ENCODE data around the gene LAMB4.
"Not testable (repeated sequence)": the region's sequence is repeated elsewhere in the genome, so short reads cannot be mapped to it uniquely, and the experiment has no call there.

LAMB4 gene

GRCh38 chr7:108037741-108038140 is 92.4 kb downstream of the LAMB4 start:
- DNase-seq, result no peak

- no peak for DNase-seq
Measured at GRCh38 chr7:108037140-108037539, 93.0 kb downstream of the LAMB4 start.

- DNase-seq, result no peak
Measured at GRCh38 chr7:108034586-108034985, 95.6 kb downstream of the LAMB4 start.

GRCh38 chr7:108033776-108034497 is 96.2 kb downstream of the LAMB4 start:
- DNase-seq, result no peak

GRCh38 chr7:108033309-108033708 is 96.9 kb downstream of the LAMB4 start:
- not testable (repeated sequence) for DNase-seq

GRCh38 chr7:108030516-108030915 is 99.6 kb downstream of the LAMB4 start:
- no peak for DNase-seq

- no peak for DNase-seq
Measured at GRCh38 chr7:108029034-108029433, 101.1 kb downstream of the LAMB4 start.

GRCh38 chr7:108028111-108028510 is 102.0 kb downstream of the LAMB4 start:
- DNase-seq, result no peak

GRCh38 chr7:108027239-108027638 is 102.9 kb downstream of the LAMB4 start:
- DNase-seq, result no peak

GRCh38 chr7:108026647-108027046 is 103.5 kb downstream of the LAMB4 start:
- DNase-seq, result no peak

GRCh38 chr7:108026116-108026515 is 104.0 kb downstream of the LAMB4 start:
- DNase-seq, result no peak

- no peak for DNase-seq
Measured at GRCh38 chr7:108024538-108024937, 105.6 kb downstream of the LAMB4 start.

GRCh38 chr7:108020585-108020984 is 109.6 kb downstream of the LAMB4 start:
- no peak for DNase-seq

- no peak for DNase-seq
Measured at GRCh38 chr7:108018668-108019067, 111.5 kb downstream of the LAMB4 start.

- DNase-seq, result no peak
Measured at GRCh38 chr7:108017776-108018151, 112.4 kb downstream of the LAMB4 start.

- no peak for DNase-seq
Measured at GRCh38 chr7:108016841-108017775, 113.1 kb downstream of the LAMB4 start.

GRCh38 chr7:108015740-108016139 is 114.4 kb downstream of the LAMB4 start:
- no peak for DNase-seq

GRCh38 chr7:108014747-108015682 is 115.1 kb downstream of the LAMB4 start:
- DNase-seq, result no peak

- DNase-seq, result no peak
Measured at GRCh38 chr7:108014215-108014614, 115.9 kb downstream of the LAMB4 start.

GRCh38 chr7:108012499-108013430 is 117.4 kb downstream of the LAMB4 start:
- DNase-seq, result no peak

GRCh38 chr7:108010377-108010776 is 119.8 kb downstream of the LAMB4 start:
- no peak for DNase-seq

GRCh38 chr7:108009873-108010272 is 120.3 kb downstream of the LAMB4 start:
- DNase-seq, result no peak

Measured in activated T-cell treated with anti-CD3 and anti-CD28 coated beads, Interleukin-2, amount 50 U/mL, for 48 hours (primary cell).